Measurements from ENCODE around the gene SNCAIP. TPM values are rescaled to one million over a fixed set of nuclear protein-coding genes. Genes with fewer than 3 reads are reported as not detected.

Gene SNCAIP
- total RNA-seq, 2 donors from 2014 or later, result 8.1 to 9.5 TPM

DNA sequence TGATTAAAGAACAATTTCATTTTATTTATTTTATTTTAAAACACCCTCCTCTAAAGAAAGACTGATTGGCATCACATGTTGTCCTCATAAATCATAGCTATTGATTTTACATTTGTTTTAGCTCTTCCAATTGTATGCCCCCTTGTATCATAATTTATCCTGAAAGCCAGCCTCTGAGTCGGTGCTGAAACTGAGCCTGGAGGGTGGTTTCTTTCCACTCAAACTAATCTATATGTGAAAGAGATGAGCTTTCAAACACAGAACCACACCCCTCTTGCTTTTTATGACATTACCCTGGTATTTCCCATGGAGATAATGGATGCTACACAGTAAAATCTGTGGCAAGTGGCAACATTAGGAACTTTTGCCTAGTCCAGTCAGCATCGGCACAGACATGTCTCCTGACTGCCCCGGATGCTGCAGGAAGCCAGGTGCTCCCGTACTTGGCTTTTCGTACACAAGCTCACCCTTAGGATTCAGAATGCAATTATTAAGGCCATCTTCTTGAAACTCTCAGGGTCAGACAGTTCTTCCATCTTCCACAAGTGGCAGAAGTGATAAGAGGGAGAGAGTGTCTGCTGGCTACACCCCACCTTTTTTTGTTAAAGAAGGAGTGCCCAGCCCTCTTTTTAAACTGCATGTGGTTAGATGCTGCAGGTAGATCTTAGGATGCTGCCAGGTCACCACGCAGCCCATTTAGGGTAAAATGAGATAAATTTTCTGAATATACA lies 91.1 kb downstream of the SNCAIP start:
- no peaks in the 10 kb centered on the region for H3K9me3 ChIP-seq
- no peak for DNase-seq (ENCODE audit: low spot score)
- no peaks in the 10 kb centered on the region for H3K36me3 ChIP-seq
- H3K27ac ChIP-seq, result no peak overlapping the region
- TF ChIP-seq CTCF (IDR thresholded peaks at IDR 0.05), result no peak
- H3K4me3 ChIP-seq, result no peak overlapping the region
- no peaks in the 10 kb centered on the region for H3K4me1 ChIP-seq
- H3K27me3 ChIP-seq, result no peaks in the 10 kb centered on the region

DNA sequence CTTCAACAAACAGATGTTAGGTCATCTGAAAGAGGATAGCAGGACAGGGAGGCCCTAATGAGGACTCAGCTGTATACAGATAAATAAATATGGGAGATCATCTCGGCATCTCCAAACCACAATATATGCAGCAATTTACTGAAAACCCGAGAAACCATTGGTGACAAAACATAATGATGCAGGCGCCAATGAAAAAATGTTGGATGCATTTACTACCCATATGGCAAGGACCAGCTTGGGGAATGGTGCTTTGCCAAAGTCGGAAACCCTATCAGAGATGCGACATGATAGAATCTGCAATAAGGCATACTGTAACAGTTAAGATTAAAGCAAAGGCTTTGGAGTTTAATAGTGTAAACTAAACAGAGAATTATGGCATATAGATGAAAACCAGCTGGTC lies 92.0 kb downstream of the SNCAIP start:
- no peaks in the 10 kb centered on the region for H3K27me3 ChIP-seq
- no peaks in the 10 kb centered on the region for H3K9me3 ChIP-seq
- no peaks in the 10 kb centered on the region for H3K36me3 ChIP-seq
- no peak for TF ChIP-seq CTCF (IDR thresholded peaks at IDR 0.05)
- H3K27ac ChIP-seq, result no peak overlapping the region
- no peak for DNase-seq (ENCODE audit: low spot score)
- H3K4me1 ChIP-seq, result no peaks in the 10 kb centered on the region
- H3K4me3 ChIP-seq, result no peak overlapping the region

GRCh38 chr5:122404653-122405362 lies 92.8 kb downstream of the SNCAIP start:
- DNase-seq (ENCODE audit: low spot score), result no peak
- TF ChIP-seq CTCF (IDR thresholded peaks at IDR 0.05), result no peak

DNA sequence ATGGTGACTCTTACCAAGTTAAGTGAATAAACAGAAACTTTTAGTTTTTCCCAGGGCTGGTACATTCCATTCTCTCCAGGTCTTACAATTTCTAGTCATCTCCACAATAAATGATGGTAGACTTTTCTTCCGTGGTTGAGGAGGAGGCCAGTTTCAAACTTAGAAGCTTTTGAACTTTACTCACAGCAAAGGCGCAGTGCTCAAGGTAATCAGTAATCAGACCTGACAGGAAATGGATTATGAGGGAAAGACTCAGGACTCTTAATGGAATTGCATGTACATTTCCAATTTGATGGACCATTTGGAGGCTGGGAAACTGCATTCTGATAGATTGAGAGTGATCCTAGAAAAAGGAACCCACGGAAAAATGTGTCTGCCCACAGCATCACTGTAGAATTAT lies 93.7 kb downstream of the SNCAIP start:
- TF ChIP-seq CTCF (IDR thresholded peaks at IDR 0.05), result no peak
- no peak for DNase-seq (ENCODE audit: low spot score)
- no peak overlapping the region for H3K4me3 ChIP-seq

More at GRCh38 chr5:122404653-122405362, 92.8 kb downstream of the SNCAIP start:
- Histone ChIP-seq H3K27me3 (no peaks in the 10 kb centered on the region), H3K4me1 (no peaks in the 10 kb centered on the region), H3K4me3 (no peak overlapping the region), H3K27ac (no peak overlapping the region), H3K9me3 (no peaks in the 10 kb centered on the region), H3K36me3 (no peaks in the 10 kb centered on the region)

GRCh38 chr5:122406181-122406580 lies 94.1 kb downstream of the SNCAIP start:
- Histone ChIP-seq H3K9me3 (no peaks in the 10 kb centered on the region), H3K27ac (no peak overlapping the region), H3K4me3 (no peak overlapping the region), H3K36me3 (no peaks in the 10 kb centered on the region), H3K27me3 (no peaks in the 10 kb centered on the region), H3K4me1 (no peaks in the 10 kb centered on the region)
- no peak for TF ChIP-seq CTCF (IDR thresholded peaks at IDR 0.05)
- DNase-seq (ENCODE audit: low spot score), result no peak

More for the DNA sequence above, 93.7 kb downstream of the SNCAIP start:
- Histone ChIP-seq H3K27ac (no peak overlapping the region), H3K4me1 (no peaks in the 10 kb centered on the region), H3K36me3 (no peaks in the 10 kb centered on the region), H3K9me3 (no peaks in the 10 kb centered on the region), H3K27me3 (no peaks in the 10 kb centered on the region)

Measured in right atrium auricular region (tissue), 2 donors.